ENCODE results near the gene PPCS. TPM values are rescaled to one million over a fixed set of nuclear protein-coding genes. Genes with fewer than 3 reads are reported as not detected.
A peak's percentile ranks its signal among the peaks of the same experiment; 100 is the strongest.

Gene PPCS
- total and polyA plus RNA-seq, 2 of the 4 experiments (the other 2 are of a cell fraction), result 8.2 to 18.9 TPM

DNA sequence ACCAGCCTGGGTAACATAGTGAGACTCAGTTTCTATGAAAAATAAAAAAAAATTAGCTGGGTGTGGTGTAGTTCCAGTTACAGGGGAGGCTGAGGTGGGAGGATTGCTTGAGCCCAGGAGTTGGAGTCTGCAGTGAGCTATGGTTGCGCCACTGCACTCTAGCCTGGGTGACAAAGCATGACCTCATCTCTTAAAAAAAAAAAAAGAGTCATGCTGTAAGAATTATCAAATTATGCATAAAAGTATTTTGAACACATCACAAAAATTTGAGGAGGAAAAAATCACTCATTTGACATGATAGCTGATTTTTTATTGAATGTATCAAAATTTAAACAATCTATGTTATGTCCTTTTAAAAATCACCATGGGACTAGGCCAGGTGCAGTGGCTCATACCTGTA is 24.6 kb downstream of the PPCS start:
- dilution Hi-C loops (cut with HindIII; ENCODE audit: low sequenced_read_pairs, unreplicated experiment) (no loop called here), intact Hi-C loops (cut with micrococcal nuclease) (no loop called here), in situ Hi-C loops (cut with MboI; ENCODE audit: low sequenced_read_pairs) (no loop called here)
- DNase-seq (no peak), ATAC-seq (ENCODE audit: low read depth) (no peak)
- Histone ChIP-seq H3K18ac (ENCODE audit: low read depth, low read length) (no peak overlapping the region), H3K23ac (ENCODE audit: low read depth, low read length) (no peak overlapping the region), H3K36me3 (ENCODE audit: control insufficient read depth, insufficient read depth, low read length) (no peaks in the 10 kb centered on the region), H3K14ac (replicated peaks; ENCODE audit: low read depth, low read length) (no peak overlapping the region), H2AK9ac (replicated peaks; ENCODE audit: low read depth, low read length, poor library complexity) (no peak overlapping the region), H4K5ac (ENCODE audit: low read depth, low read length) (no peak overlapping the region), H3K9ac (ENCODE audit: low read depth, low read length) (no peak overlapping the region), H2BK5ac (ENCODE audit: low read depth, low read length, poor library complexity, severe bottlenecking) (no peak overlapping the region), H3K4me2 (ENCODE audit: low read depth, low read length) (no peak overlapping the region), H3K4me3 (ENCODE audit: insufficient read depth, low read depth, low read length) (no peak overlapping the region), H2BK15ac (ENCODE audit: low read depth, low read length) (no peak overlapping the region), H2AK5ac (ENCODE audit: low read depth, low read length) (no peak overlapping the region), H2BK20ac (ENCODE audit: low read depth, low read length) (no peak overlapping the region), H3K9me1 (ENCODE audit: insufficient read depth, low read length) (no peaks in the 10 kb centered on the region), H3K4me1 (ENCODE audit: control insufficient read depth, insufficient read depth, low read length) (no peaks in the 10 kb centered on the region), H3K79me1 (ENCODE audit: low read depth in 1 of 2, low read length in 2 of 2) (no peaks in the 10 kb centered on the region), H3K4ac (ENCODE audit: low read depth, low read length) (no peak overlapping the region), H3K9me3 (ENCODE audit: control insufficient read depth, insufficient read depth, low read length) (no peaks in the 10 kb centered on the region), H2BK120ac (ENCODE audit: low read depth, low read length) (no peak overlapping the region), H3K27me3 (ENCODE audit: control insufficient read depth, insufficient read depth, low read length) (no peaks in the 10 kb centered on the region; the same call in 1 of the 2 replicates), H2AFZ (replicated peaks; ENCODE audit: low read length, poor library complexity) (no peak overlapping the region), H3K56ac (ENCODE audit: extremely low read depth, insufficient read depth, low read length) (no peak overlapping the region), H4K8ac (ENCODE audit: low read depth in 2 of 2, low read length in 2 of 2) (no peak overlapping the region), H3K27ac (ENCODE audit: insufficient read depth, low read length) (no peak overlapping the region), H4K91ac (ENCODE audit: insufficient read depth, low read depth, low read length) (no peak overlapping the region), H4K20me1 (ENCODE audit: insufficient read depth, low read length) (no peaks in the 10 kb centered on the region)
- no CpG with 5 or more reads among the region's 1 CpG for WGBS, 2 experiments (ENCODE audit: extremely low coverage in 2 of 2, insufficient read length in 1 of 2)
- CTCF ChIA-PET, result no interaction called here
- BruUV-seq (replicated peaks), result no TSS peak
- POLR2A ChIA-PET (ENCODE audit: unreplicated experiment), result no interaction called here
- TF ChIP-seq, protein P1, sequence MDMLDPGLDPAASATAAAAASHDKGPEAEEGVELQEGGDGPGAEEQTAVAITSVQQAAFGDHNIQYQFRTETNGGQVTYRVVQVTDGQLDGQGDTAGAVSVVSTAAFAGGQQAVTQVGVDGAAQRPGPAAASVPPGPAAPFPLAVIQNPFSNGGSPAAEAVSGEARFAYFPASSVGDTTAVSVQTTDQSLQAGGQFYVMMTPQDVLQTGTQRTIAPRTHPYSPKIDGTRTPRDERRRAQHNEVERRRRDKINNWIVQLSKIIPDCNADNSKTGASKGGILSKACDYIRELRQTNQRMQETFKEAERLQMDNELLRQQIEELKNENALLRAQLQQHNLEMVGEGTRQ (IDR thresholded peaks at IDR 0.05; ENCODE audit: low read depth, low read length), result no peak
- TF ChIP-seq CEBPB (IDR thresholded peaks at IDR 0.05; ENCODE audit: low read depth, low read length), result peak; percentile 39; the same call in 1 of the 2 replicates

Data from IMR-90 (cell line).